GM18873 (cell line): ENCODE measurements around the gene SUPT6H.
"Not testable (repeated sequence)": the region's sequence is repeated elsewhere in the genome, so short reads cannot be mapped to it uniquely, and the experiment has no call there.

ENCODE experiments used
- ATAC-seq: cut with Tn5 transposase; IDR thresholded peaks from one replicate; pipeline ENCODE4 v1.9.1; 2021; ENCODE audit warnings: mild to moderate bottlenecking, moderate library complexity, moderate number of reproducible peaks; ENCODE audit not compliant: unreplicated experiment, low FRiP score

Gene SUPT6H

GRCh38 chr17:28733346-28733745, 71.3 kb downstream of the SUPT6H start:
- no peak for ATAC-seq

GRCh38 chr17:28734712-28735241, 72.8 kb downstream of the SUPT6H start:
- no peak for ATAC-seq

- no peak for ATAC-seq
Measured at GRCh38 chr17:28735242-28735722, 73.3 kb downstream of the SUPT6H start.

- ATAC-seq = not testable (repeated sequence)
Measured at GRCh38 chr17:28735913-28736769, 74.1 kb downstream of the SUPT6H start.

GRCh38 chr17:28737316-28737715, 75.3 kb downstream of the SUPT6H start:
- ATAC-seq = no peak

- peak; percentile 43 for ATAC-seq
Measured at GRCh38 chr17:28737770-28738679, 76.0 kb downstream of the SUPT6H start.

GRCh38 chr17:28738680-28739384, 76.8 kb downstream of the SUPT6H start:
- ATAC-seq = no peak

GRCh38 chr17:28740406-28741357, 78.7 kb downstream of the SUPT6H start:
- no peak for ATAC-seq

GRCh38 chr17:28741358-28742349, 79.6 kb downstream of the SUPT6H start:
- no peak for ATAC-seq

- no peak for ATAC-seq
Measured at GRCh38 chr17:28743243-28744103, 81.5 kb downstream of the SUPT6H start, which contains the start of gene TRAF4. TRAF4 (plus strand) TSS chr17:28744011; CDS start chr17:28744113, 102 bp downstream.

GRCh38 chr17:28744104-28744971, 82.3 kb downstream of the SUPT6H start:
- ATAC-seq = no peak

- no peak for ATAC-seq
Measured at GRCh38 chr17:28744972-28745785, 83.2 kb downstream of the SUPT6H start.

- ATAC-seq = no peak
Measured at GRCh38 chr17:28745786-28746411, 83.9 kb downstream of the SUPT6H start.

- no peak for ATAC-seq
Measured at GRCh38 chr17:28746611-28747050, 84.6 kb downstream of the SUPT6H start.
